Tongue (tissue), 2 donors: ENCODE data around the gene BCR. TPM values are rescaled to one million over a fixed set of nuclear protein-coding genes. Genes with fewer than 3 reads are reported as not detected.

ENCODE experiments used
- DNase-seq: peaks from one replicate; pipeline ENCODE4 v3.0.0-alpha.2; 2015
- total RNA-seq: library from RNA; depleted of rRNA; stranded (reverse); fragments of >200 nt; gene quantifications from one replicate; pipeline ENCODE4 v1.2.3, GENCODE V29; 2014

BCR gene
- total RNA-seq, 1 donor from 2014 or later: 34.7 TPM

GRCh38 chr22:23232094-23232905 lies 52.0 kb downstream of the BCR start:
- no peak for DNase-seq

- peak; percentile 67 for DNase-seq
Measured at GRCh38 chr22:23233084-23233531, 52.8 kb downstream of the BCR start.

- peak; percentile 76 for DNase-seq
Measured at GRCh38 chr22:23233752-23234408, 53.6 kb downstream of the BCR start.

- DNase-seq: no peak
Measured at GRCh38 chr22:23234409-23235161, 54.3 kb downstream of the BCR start.

GRCh38 chr22:23235425-23235824 lies 55.1 kb downstream of the BCR start:
- DNase-seq: no peak

- no peak for DNase-seq
Measured at GRCh38 chr22:23236026-23236425, 55.7 kb downstream of the BCR start.

GRCh38 chr22:23236440-23237184 lies 56.3 kb downstream of the BCR start:
- DNase-seq: no peak

GRCh38 chr22:23237201-23237798 lies 57.0 kb downstream of the BCR start:
- peak; percentile 98 for DNase-seq

- no peak for DNase-seq
Measured at GRCh38 chr22:23237841-23238240, 57.5 kb downstream of the BCR start.

- DNase-seq: no peak
Measured at GRCh38 chr22:23238707-23239106, 58.4 kb downstream of the BCR start.

GRCh38 chr22:23239429-23239828 lies 59.1 kb downstream of the BCR start:
- DNase-seq: no peak

GRCh38 chr22:23240639-23241389 lies 60.5 kb downstream of the BCR start:
- no peak for DNase-seq

- no peak for DNase-seq
Measured at GRCh38 chr22:23241562-23242472, 61.5 kb downstream of the BCR start.

GRCh38 chr22:23242473-23243001 lies 62.2 kb downstream of the BCR start:
- no peak for DNase-seq

GRCh38 chr22:23243006-23243573 lies 62.8 kb downstream of the BCR start:
- DNase-seq: no peak

- DNase-seq: no peak
Measured at GRCh38 chr22:23243859-23244689, 63.8 kb downstream of the BCR start.

GRCh38 chr22:23244690-23245044 lies 64.4 kb downstream of the BCR start:
- no peak for DNase-seq

- no peak for DNase-seq
Measured at GRCh38 chr22:23245045-23245798, 64.9 kb downstream of the BCR start.
